Stomach smooth muscle (tissue), 2 donors: Measurements from ENCODE around the gene FRMD4A.

Source experiments
- H3K27ac ChIP-seq: one replicate; pipeline ENCODE4 v1.7.0; 2013; ENCODE audit warnings: mild to moderate bottlenecking, low read length, inconsistent platforms
- H3K27me3 ChIP-seq, 2 donors: one replicate each; pipeline ENCODE4 v1.7.0; 2013; ENCODE audit warnings: low read length in 2 of 2; ENCODE audit not compliant: insufficient read depth in 2 of 2, control insufficient read depth in 1 of 2
- H3K36me3 ChIP-seq, 2 donors: one replicate each; pipeline ENCODE4 v1.7.0; 2013; ENCODE audit warnings: low read length in 2 of 2; ENCODE audit not compliant: control insufficient read depth in 2 of 2, insufficient read depth in 2 of 2
- H3K4me1 ChIP-seq: one replicate; pipeline ENCODE4 v1.7.0; 2013; ENCODE audit warnings: low read length; ENCODE audit not compliant: control insufficient read depth, insufficient read depth
- H3K4me3 ChIP-seq, 2 donors: one replicate each; pipeline ENCODE4 v1.7.0; 2013; ENCODE audit warnings: low read length in 2 of 2
- H3K9ac ChIP-seq, 2 donors: one replicate each; pipeline ENCODE4 v1.7.0; 2013; ENCODE audit warnings: low read length in 2 of 2, mild to moderate bottlenecking in 1 of 2
- H3K9me3 ChIP-seq, 2 donors: one replicate each; pipeline ENCODE4 v1.7.0; 2013; ENCODE audit warnings: low read length in 2 of 2; ENCODE audit not compliant: control insufficient read depth in 2 of 2
- donor health status: healthy.
- donor health status: Pancreatic carcinoma.

The FRMD4A gene

GRCh38 chr10:14261336-14261735 is 69.4 kb downstream of the FRMD4A start:
- H3K27me3 ChIP-seq, result no peaks in the 10 kb centered on the region
- no peaks in the 10 kb centered on the region for H3K36me3 ChIP-seq
- no peak overlapping the region for H3K9ac ChIP-seq
- peaks cover 32% of the 10 kb centered on the region for H3K4me1 ChIP-seq
- H3K4me3 ChIP-seq, result no peak overlapping the region
- peak overlapping the region; percentile 80 for H3K27ac ChIP-seq
- no peaks in the 10 kb centered on the region for H3K9me3 ChIP-seq

DNA sequence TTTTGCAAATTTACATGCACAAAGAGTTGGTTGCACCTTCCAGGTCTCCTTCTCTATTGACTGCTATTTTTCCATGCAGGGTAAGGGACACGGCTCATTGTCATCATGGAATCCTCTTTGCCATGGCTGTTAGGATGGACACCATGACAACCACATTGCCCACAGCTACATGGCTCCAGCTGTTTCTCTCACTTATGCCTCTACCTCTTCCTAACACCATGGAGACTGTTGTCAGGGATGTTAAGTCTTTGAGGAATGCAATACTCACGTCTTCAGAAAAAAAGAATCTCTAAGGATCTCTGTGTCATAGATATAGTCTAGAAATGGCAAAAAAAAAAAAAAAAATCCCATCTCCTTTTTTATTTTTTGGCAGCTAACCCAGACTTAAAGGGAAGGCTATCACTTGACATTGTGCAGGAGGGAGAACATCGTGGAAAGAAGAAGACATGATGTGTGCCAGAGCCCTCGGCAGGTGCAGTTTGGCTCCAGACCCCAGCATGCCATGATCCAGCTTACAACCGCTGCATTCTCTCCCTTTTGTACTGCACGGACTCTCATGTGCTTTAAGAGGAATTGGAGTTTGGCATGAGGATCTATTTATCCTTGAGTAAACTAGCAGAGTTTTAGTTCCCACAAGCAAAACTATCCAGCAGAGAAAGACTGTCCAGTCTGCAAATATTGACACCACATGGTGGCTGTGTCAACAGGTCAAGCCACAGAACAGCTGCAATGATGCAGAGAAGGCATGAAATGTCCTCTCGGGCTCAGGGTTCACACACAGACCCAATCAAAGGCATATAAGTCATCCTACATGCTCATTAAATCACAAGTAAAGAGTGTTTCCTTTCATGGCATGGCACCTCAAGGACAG is 70.8 kb downstream of the FRMD4A start:
- Histone ChIP-seq H3K27ac (peak overlapping the region; percentile 80), H3K9ac (no peak overlapping the region), H3K36me3 (no peaks in the 10 kb centered on the region), H3K9me3 (no peaks in the 10 kb centered on the region), H3K4me1 (peaks cover 29% of the 10 kb centered on the region), H3K4me3 (peak overlapping the region in 1 of 2 donors; percentile 24), H3K27me3 (no peaks in the 10 kb centered on the region)

- no peaks in the 10 kb centered on the region for H3K36me3 ChIP-seq
- no peak overlapping the region for H3K27ac ChIP-seq
- H3K27me3 ChIP-seq, result peaks cover 0 to 2% of the 10 kb centered on the region in 2 donors
- H3K4me1 ChIP-seq, result peaks cover 4% of the 10 kb centered on the region
- peaks cover 0 to 7% of the 10 kb centered on the region in 2 donors for H3K9me3 ChIP-seq
- H3K4me3 ChIP-seq, result no peak overlapping the region
- no peak overlapping the region for H3K9ac ChIP-seq
Measured at GRCh38 chr10:14254368-14254767, 76.4 kb downstream of the FRMD4A start.

DNA sequence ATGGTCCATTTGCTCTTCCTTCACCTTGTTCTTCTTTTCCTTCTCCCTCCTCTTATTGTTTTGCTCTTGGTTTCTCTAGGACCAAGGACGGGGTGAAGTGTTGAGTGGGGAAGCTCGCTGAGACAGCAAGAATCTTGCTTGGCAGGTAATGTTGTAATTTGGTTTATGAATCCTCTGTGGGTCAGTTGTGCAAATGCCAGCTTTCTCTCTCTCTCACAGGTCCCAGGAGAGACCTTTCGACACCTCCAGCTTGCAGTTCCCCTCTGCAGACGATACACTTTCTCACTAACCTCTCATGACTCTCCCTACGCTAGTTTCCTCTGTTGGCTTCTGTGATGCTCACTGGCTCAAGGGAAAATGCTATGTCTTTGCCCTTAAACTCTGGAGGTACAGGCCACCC is 77.0 kb downstream of the FRMD4A start:
- peaks cover 0 to 2% of the 10 kb centered on the region in 2 donors for H3K27me3 ChIP-seq
- peaks cover 0 to 7% of the 10 kb centered on the region in 2 donors for H3K9me3 ChIP-seq
- H3K9ac ChIP-seq, result no peak overlapping the region
- no peak overlapping the region for H3K4me3 ChIP-seq
- H3K27ac ChIP-seq, result no peak overlapping the region
- H3K36me3 ChIP-seq, result no peaks in the 10 kb centered on the region
- H3K4me1 ChIP-seq, result peaks cover 4% of the 10 kb centered on the region

DNA sequence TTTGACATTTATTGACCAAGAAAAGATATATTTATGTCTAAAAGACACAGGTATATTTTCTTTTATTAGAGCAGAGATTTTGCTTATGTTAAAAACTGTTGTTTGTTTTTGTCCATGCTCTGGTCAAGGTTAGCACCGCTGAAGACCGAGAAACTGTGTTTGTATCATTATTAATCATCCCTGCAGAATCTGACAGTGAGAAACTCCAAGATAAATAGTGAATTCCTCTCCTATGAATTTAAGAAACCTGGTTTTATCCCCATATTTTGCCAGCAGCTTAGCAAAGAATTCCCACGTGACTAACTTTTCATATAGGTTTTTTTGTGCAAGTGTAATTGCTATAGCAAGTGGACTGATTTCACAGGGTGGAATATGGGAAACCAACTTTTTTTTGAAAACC is 77.6 kb downstream of the FRMD4A start:
- Histone ChIP-seq H3K4me3 (no peak overlapping the region), H3K4me1 (peaks cover 4% of the 10 kb centered on the region), H3K9me3 (peaks cover 0 to 7% of the 10 kb centered on the region in 2 donors), H3K27ac (no peak overlapping the region), H3K9ac (no peak overlapping the region), H3K27me3 (peaks cover 0 to 2% of the 10 kb centered on the region in 2 donors), H3K36me3 (no peaks in the 10 kb centered on the region)

DNA sequence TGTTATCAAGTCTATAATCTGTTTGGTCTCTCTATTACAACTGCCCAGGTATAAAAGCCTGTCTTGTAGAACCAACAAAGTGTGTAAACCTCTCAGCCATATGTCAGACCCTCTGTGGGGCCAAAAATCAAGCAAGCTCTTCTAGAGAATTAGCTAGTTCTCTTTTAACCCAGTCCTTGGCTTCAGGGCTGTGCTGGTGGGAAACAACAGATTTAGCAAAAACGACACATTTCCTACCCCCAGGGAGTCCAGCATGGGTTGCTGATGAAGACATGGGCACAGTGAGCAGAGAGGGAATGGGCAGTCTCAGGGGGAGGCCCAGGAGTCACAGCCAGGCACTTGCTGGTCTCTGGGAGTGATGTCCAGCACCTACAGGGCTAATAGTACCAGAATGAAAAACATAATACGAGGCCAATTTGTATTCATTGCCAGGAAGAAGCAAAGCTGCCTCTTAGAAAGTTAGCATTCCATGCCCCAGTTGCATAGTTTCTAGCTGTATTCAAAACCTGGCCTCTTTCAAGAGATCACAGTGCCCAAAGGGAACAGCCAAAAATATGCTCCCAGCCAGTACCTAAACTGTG is 80.1 kb downstream of the FRMD4A start:
- peaks cover 4% of the 10 kb centered on the region for H3K4me1 ChIP-seq
- H3K9ac ChIP-seq, result no peak overlapping the region
- no peak overlapping the region for H3K27ac ChIP-seq
- peaks cover 0 to 7% of the 10 kb centered on the region in 2 donors for H3K9me3 ChIP-seq
- peaks cover 0 to 2% of the 10 kb centered on the region in 2 donors for H3K27me3 ChIP-seq
- no peaks in the 10 kb centered on the region for H3K36me3 ChIP-seq
- H3K4me3 ChIP-seq, result no peak overlapping the region

- Histone ChIP-seq H3K36me3 (no peaks in the 10 kb centered on the region), H3K27me3 (no peaks in the 10 kb centered on the region), H3K9me3 (peaks cover 0 to 7% of the 10 kb centered on the region in 2 donors), H3K27ac (no peak overlapping the region), H3K4me3 (no peak overlapping the region), H3K4me1 (peaks cover 4% of the 10 kb centered on the region), H3K9ac (no peak overlapping the region)
Measured at GRCh38 chr10:14247377-14248116, 83.2 kb downstream of the FRMD4A start.

DNA sequence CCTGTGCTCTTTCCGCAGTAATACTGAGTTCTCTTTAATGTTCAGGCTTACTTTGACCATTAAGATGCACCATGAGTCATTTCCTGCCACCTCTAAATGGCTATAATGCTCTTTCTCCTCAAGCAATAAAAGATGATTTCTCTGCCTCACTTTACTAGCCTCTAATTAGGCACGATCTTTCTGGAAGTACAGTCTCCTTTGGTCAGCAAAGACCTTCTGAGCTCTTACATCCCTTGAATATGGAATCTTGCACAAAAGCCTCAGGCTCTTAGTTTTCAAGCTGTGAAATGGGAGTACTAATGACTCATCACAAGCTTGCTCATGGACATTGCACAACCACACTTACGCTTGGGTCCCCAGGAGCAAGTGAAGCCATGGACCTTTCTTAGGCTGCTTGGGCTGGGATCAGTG is 85.9 kb downstream of the FRMD4A start:
- H3K9me3 ChIP-seq, result no peaks in the 10 kb centered on the region
- no peaks in the 10 kb centered on the region for H3K4me1 ChIP-seq
- no peak overlapping the region for H3K4me3 ChIP-seq
- no peaks in the 10 kb centered on the region for H3K27me3 ChIP-seq
- no peak overlapping the region for H3K27ac ChIP-seq
- no peaks in the 10 kb centered on the region for H3K36me3 ChIP-seq
- H3K9ac ChIP-seq, result no peak overlapping the region

- Histone ChIP-seq H3K27ac (no peak overlapping the region), H3K27me3 (no peaks in the 10 kb centered on the region), H3K36me3 (no peaks in the 10 kb centered on the region), H3K4me3 (no peak overlapping the region), H3K9ac (no peak overlapping the region), H3K4me1 (no peaks in the 10 kb centered on the region), H3K9me3 (no peaks in the 10 kb centered on the region)
Measured at GRCh38 chr10:14244147-14244546, 86.6 kb downstream of the FRMD4A start.

GRCh38 chr10:14243221-14243620 is 87.5 kb downstream of the FRMD4A start:
- Histone ChIP-seq H3K27ac (no peak overlapping the region), H3K9ac (no peak overlapping the region), H3K27me3 (no peaks in the 10 kb centered on the region), H3K36me3 (no peaks in the 10 kb centered on the region), H3K9me3 (no peaks in the 10 kb centered on the region), H3K4me3 (no peak overlapping the region), H3K4me1 (no peaks in the 10 kb centered on the region)
